ENCODE results near the gene PDP2. TPM values are rescaled to one million over a fixed set of nuclear protein-coding genes. Genes with fewer than 3 reads are reported as not detected.

Gene PDP2
- total RNA-seq, 6 donors from 2014 or later = 12.3 to 24.6 (median 17.4) TPM

GRCh38 chr16:66920924-66921680 lies 40.8 kb downstream of the PDP2 start:
- ATAC-seq (ENCODE audit: low FRiP score in 2 of 2) = no peak
- 75 to 79% methylated on average over 9 of the region's 9 CpGs for WGBS, 2 donors
- H3K4me1 ChIP-seq = peaks cover 22 to 30% (median 23%) of the 10 kb centered on the region in 4 donors
- peaks cover 0 to 16% (median 10%) of the 10 kb centered on the region in 4 donors for H3K27me3 ChIP-seq
- peaks cover 0 to 8% (median 4%) of the 10 kb centered on the region in 4 donors for H3K36me3 ChIP-seq
- TF ChIP-seq CTCF (IDR thresholded peaks at IDR 0.05) = no peak
- TF ChIP-seq POLR2AphosphoS5 (IDR thresholded peaks at IDR 0.05) = no peak
- no peak for TF ChIP-seq POLR2A (IDR thresholded peaks at IDR 0.05)
- no peak for TF ChIP-seq EP300 (IDR thresholded peaks at IDR 0.05)
- no peak for DNase-seq
- H3K9me3 ChIP-seq = no peaks in the 10 kb centered on the region
- H3K27ac ChIP-seq = peak overlapping the region in 2 of 4 donors; percentile 42 to 61
- H3K4me3 ChIP-seq = peak overlapping the region in 2 of 4 donors; percentile 6 to 68

DNA sequence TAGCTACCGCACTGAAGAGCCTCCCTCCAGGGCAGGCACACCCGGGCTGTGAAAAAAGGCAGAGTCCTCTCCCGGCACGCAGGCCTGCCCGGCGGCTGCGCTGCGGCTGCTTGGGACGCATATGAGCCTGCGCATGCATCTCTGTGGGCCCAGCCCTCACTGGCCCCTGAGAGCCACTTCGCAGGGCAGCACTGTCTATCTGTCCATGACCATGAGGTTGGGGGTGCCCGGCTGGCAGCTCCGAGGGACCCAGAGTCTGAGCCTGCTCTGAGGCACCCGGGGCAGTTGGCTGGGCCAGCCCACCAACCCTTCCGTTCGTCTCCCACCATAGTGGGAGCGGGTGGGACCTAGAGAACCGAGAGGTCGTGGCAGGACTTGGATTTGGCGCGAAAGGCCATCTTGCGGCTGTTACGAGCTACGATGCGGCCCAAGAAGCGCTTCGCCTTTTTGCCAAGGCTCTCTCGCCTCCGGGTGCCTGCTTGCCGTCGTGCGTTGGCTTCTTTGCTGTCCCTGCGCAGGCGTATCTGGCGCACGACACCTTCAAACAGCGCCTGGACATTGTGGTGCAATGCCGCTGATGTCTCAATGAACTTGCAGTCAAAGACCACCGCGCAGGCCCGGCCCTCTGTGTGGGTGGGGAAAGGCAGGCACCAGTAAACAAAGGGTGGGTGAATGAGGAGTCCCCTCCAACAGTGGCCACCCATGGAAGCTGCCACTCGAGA lies 41.6 kb downstream of the PDP2 start:
- Histone ChIP-seq H3K4me1 (peaks cover 26 to 38% (median 29%) of the 10 kb centered on the region in 4 donors), H3K27ac (peak overlapping the region in 3 of 4 donors; percentile 35 to 61 (median 42)), H3K36me3 (peaks cover 0 to 8% (median 4%) of the 10 kb centered on the region in 4 donors), H3K9me3 (no peaks in the 10 kb centered on the region), H3K4me3 (peak overlapping the region in 2 of 4 donors; percentile 6 to 68), H3K27me3 (peaks cover 0 to 16% (median 10%) of the 10 kb centered on the region in 4 donors)
- no peak for ATAC-seq (ENCODE audit: low FRiP score in 2 of 2)
- peak in 1 of 2 donors; percentile 73 for DNase-seq
- WGBS, 2 donors = 74 to 81% methylated on average over 30 to 42 of the region's 42 CpGs
- TF ChIP-seq EP300 (IDR thresholded peaks at IDR 0.05) (no peak), POLR2A (IDR thresholded peaks at IDR 0.05) (no peak), CTCF (IDR thresholded peaks at IDR 0.05) (no peak), POLR2AphosphoS5 (IDR thresholded peaks at IDR 0.05) (no peak)

- ATAC-seq (ENCODE audit: low FRiP score in 2 of 2) = no peak
- peaks cover 36 to 52% (median 41%) of the 10 kb centered on the region in 4 donors for H3K4me1 ChIP-seq
- peak overlapping the region in 3 of 4 donors; percentile 47 to 68 (median 61) for H3K4me3 ChIP-seq
- H3K9me3 ChIP-seq = no peaks in the 10 kb centered on the region
- peak overlapping the region in 3 of 4 donors; percentile 60 to 84 (median 80) for H3K27ac ChIP-seq
- peak in 1 of 2 donors; percentile 73 for DNase-seq
- TF ChIP-seq POLR2AphosphoS5 (IDR thresholded peaks at IDR 0.05) = peak in 1 of 2 donors; percentile 12
- TF ChIP-seq EP300 (IDR thresholded peaks at IDR 0.05) = no peak
- peaks cover 0 to 16% (median 10%) of the 10 kb centered on the region in 4 donors for H3K27me3 ChIP-seq
- H3K36me3 ChIP-seq = peaks cover 0 to 8% (median 4%) of the 10 kb centered on the region in 4 donors
- 66 to 68% methylated on average over 9 to 17 of the region's 18 CpGs for WGBS, 2 donors
Measured at GRCh38 chr16:66923247-66923731, 43.0 kb downstream of the PDP2 start.

GRCh38 chr16:66923866-66924265 lies 43.6 kb downstream of the PDP2 start:
- WGBS, 2 donors = 32 to 49% methylated on average over 2 to 3 of the region's 3 CpGs
- peak in 1 of 2 donors; percentile 75 for DNase-seq
- H3K4me1 ChIP-seq = peaks cover 40 to 55% (median 42%) of the 10 kb centered on the region in 4 donors

More at GRCh38 chr16:66923866-66924265, 43.6 kb downstream of the PDP2 start:
- H3K27ac ChIP-seq = peak overlapping the region; percentile 11 to 84 (median 70)
- peaks cover 0 to 16% (median 10%) of the 10 kb centered on the region in 4 donors for H3K27me3 ChIP-seq
- H3K36me3 ChIP-seq = peaks cover 0 to 8% (median 4%) of the 10 kb centered on the region in 4 donors
- no peak for ATAC-seq (ENCODE audit: low FRiP score in 2 of 2)
- no peaks in the 10 kb centered on the region for H3K9me3 ChIP-seq
- peak overlapping the region in 3 of 4 donors; percentile 47 to 68 (median 61) for H3K4me3 ChIP-seq
- TF ChIP-seq EP300 (IDR thresholded peaks at IDR 0.05) = no peak
- no peak for TF ChIP-seq CTCF (IDR thresholded peaks at IDR 0.05)
- no peak for TF ChIP-seq POLR2AphosphoS5 (IDR thresholded peaks at IDR 0.05)
- TF ChIP-seq POLR2A (IDR thresholded peaks at IDR 0.05) = no peak
